Fibroblast of lung (primary cell): ENCODE results near the gene LRRC71. TPM values are rescaled to one million over a fixed set of nuclear protein-coding genes. Genes with fewer than 3 reads are reported as not detected.

Experiments
- DNase-seq, 2 donors: peaks; one replicate each; pipeline versions ENCODE4 v3.0.0 to v3.0.0-alpha.2; 2010; ENCODE audit warnings: low read depth in 2 of 2
- H2AFZ ChIP-seq: 2 replicates; pipeline ENCODE4 v1.5.1; 2012; ENCODE audit warnings: low read length, control low read depth, inconsistent platforms
- H3K27ac ChIP-seq: 2 replicates; pipeline ENCODE4 v1.5.1; 2011; ENCODE audit warnings: low read length, control low read depth; ENCODE audit not compliant: insufficient read depth
- H3K27me3 ChIP-seq: 2 replicates; pipeline ENCODE4 v1.5.1; 2011; ENCODE audit warnings: mild to moderate bottlenecking, low read length; ENCODE audit not compliant: control insufficient read depth, insufficient read depth
- H3K36me3 ChIP-seq: 2 replicates; pipeline ENCODE4 v1.5.1; 2011; ENCODE audit warnings: low read length; ENCODE audit not compliant: control insufficient read depth, insufficient read depth
- H3K4me1 ChIP-seq: 2 replicates; pipeline ENCODE4 v1.5.1; 2011; ENCODE audit warnings: low read length; ENCODE audit not compliant: control insufficient read depth, insufficient read depth; ENCODE audit errors: extremely low read depth
- H3K4me2 ChIP-seq: 2 replicates; pipeline ENCODE4 v1.5.1; 2011; ENCODE audit warnings: low read length, control low read depth; ENCODE audit not compliant: insufficient read depth; ENCODE audit errors: extremely low read depth
- H3K4me3 ChIP-seq, 4 experiments: fragments of 200-600 bp in 1 of 4; sonication (generic) in 1 of 4; replicated peaks in 1 of 4; 2 replicates each; pipeline ENCODE4 v1.5.1; 2011 to 2016; ENCODE audit warnings: low read length in 4 of 4, low read depth in 3 of 4, mild to moderate bottlenecking in 3 of 4, control low read depth in 2 of 4, inconsistent platforms in 1 of 4, mixed read lengths in 1 of 4; ENCODE audit not compliant: insufficient read depth in 1 of 4; ENCODE audit errors: control extremely low read depth in 1 of 4
- H3K79me2 ChIP-seq: 2 replicates; pipeline ENCODE4 v1.5.1; 2012; ENCODE audit warnings: mild to moderate bottlenecking, low read length, inconsistent platforms; ENCODE audit not compliant: control insufficient read depth, insufficient read depth
- H3K9ac ChIP-seq: 2 replicates; pipeline ENCODE4 v1.5.1; 2011; ENCODE audit warnings: mild to moderate bottlenecking, low read length, control low read depth; ENCODE audit not compliant: insufficient read depth
- H3K9me3 ChIP-seq: 2 replicates; pipeline ENCODE4 v1.5.1; 2012; ENCODE audit warnings: low read depth, low read length; ENCODE audit not compliant: control insufficient read depth, insufficient read depth
- H4K20me1 ChIP-seq: 2 replicates; pipeline ENCODE4 v1.5.1; 2011; ENCODE audit warnings: low read length; ENCODE audit not compliant: control insufficient read depth, insufficient read depth; ENCODE audit errors: extremely low read depth
- CTCF ChIP-seq, 2 donors: IDR thresholded peaks in 1 of 2; conservative IDR thresholded peaks in 1 of 2; 1 replicate in 1 of 2; 2 replicates in 1 of 2; pipeline ENCODE4 v1.5.1; 2011 to 2012; ENCODE audit warnings: low read length in 2 of 2, control low read depth in 1 of 2, inconsistent platforms in 1 of 2, low read depth in 1 of 2, mild to moderate bottlenecking in 1 of 2
- EZH2 ChIP-seq: IDR thresholded peaks from 2 replicates; pipeline ENCODE4 v1.5.1; 2012; ENCODE audit warnings: low read length, control low read depth, mild to moderate bottlenecking; ENCODE audit errors: missing control alignments
- polyA plus RNA-seq, 2 donors: library from polyadenylated mRNA; depleted of rRNA in 1 of 2; stranded (reverse) in 1 of 2; unstranded in 1 of 2; fragments of >200 nt; gene quantifications; 2 replicates each; pipeline ENCODE4 v1.2.1, GENCODE V29; 2011 to 2012; ENCODE audit warnings: missing spikeins in 1 of 2
- total RNA-seq: library from RNA; depleted of rRNA; stranded (reverse); fragments of >200 nt; gene quantifications from 2 replicates; pipeline ENCODE4 v1.2.1, GENCODE V29; 2014

The LRRC71 gene
- total and polyA plus RNA-seq, 2 donors (not counting 1 experiment from before 2014, with no cell fraction given): 1.8 TPM; not detected in 1

- peak in 1 of 2 donors; percentile 70 for DNase-seq
- Histone ChIP-seq H3K79me2 (no peaks in the 10 kb centered on the region), H3K4me2 (no peak overlapping the region), H3K36me3 (peaks cover 25% of the 10 kb centered on the region), H3K4me3 (no peak overlapping the region), H4K20me1 (no peaks in the 10 kb centered on the region), H3K9me3 (no peaks in the 10 kb centered on the region), H2AFZ (no peak overlapping the region), H3K27me3 (no peaks in the 10 kb centered on the region), H3K4me1 (peaks cover 10% of the 10 kb centered on the region), H3K27ac (no peak overlapping the region), H3K9ac (no peak overlapping the region)
- TF ChIP-seq CTCF (conservative IDR thresholded peaks at IDR 0.05 in 1 of 2, IDR thresholded peaks at IDR 0.05 in 1 of 2; ENCODE audit: low read depth in 1 of 2, low read length in 2 of 2) (no peak), EZH2 (no peak)
Observed at GRCh38 chr1:156914440-156914856, 6.0 kb upstream of the LRRC71 start.

DNA sequence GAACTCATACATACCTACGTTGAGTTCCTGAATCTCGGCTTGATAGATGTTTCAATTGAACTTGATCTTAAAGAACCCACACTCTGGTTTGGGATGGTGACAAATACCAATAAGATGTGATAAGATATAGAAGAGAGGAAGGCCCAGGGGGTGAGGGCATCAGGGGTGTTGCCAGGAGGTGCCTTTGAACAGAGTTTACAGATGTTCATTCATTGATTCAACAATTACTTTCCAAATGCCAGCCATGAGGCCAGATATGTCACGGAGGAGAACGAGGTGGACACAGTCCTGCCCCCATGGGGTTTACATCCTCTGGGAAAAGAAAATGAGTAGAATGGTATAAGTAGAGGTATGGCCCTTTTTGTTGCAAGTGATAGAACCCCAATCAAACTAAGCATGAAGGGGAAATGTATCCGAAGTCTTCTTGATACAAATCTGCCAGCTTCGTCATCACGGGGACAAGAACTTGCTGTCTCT, 659 bp downstream of the LRRC71 start:
- Histone ChIP-seq H4K20me1 (no peaks in the 10 kb centered on the region), H3K9ac (no peak overlapping the region), H3K4me1 (peaks cover 5% of the 10 kb centered on the region), H3K27me3 (peaks cover 28% of the 10 kb centered on the region), H2AFZ (no peak overlapping the region), H3K4me3 (no peak overlapping the region), H3K36me3 (peaks cover under 1% of the 10 kb centered on the region), H3K27ac (no peak overlapping the region), H3K4me2 (peak overlapping the region; percentile 72), H3K79me2 (no peaks in the 10 kb centered on the region), H3K9me3 (no peaks in the 10 kb centered on the region)
- TF ChIP-seq EZH2: no peak
- TF ChIP-seq CTCF (conservative IDR thresholded peaks at IDR 0.05 in 1 of 2, IDR thresholded peaks at IDR 0.05 in 1 of 2; ENCODE audit: low read depth in 1 of 2, low read length in 2 of 2): no peak
- no peak for DNase-seq

DNA sequence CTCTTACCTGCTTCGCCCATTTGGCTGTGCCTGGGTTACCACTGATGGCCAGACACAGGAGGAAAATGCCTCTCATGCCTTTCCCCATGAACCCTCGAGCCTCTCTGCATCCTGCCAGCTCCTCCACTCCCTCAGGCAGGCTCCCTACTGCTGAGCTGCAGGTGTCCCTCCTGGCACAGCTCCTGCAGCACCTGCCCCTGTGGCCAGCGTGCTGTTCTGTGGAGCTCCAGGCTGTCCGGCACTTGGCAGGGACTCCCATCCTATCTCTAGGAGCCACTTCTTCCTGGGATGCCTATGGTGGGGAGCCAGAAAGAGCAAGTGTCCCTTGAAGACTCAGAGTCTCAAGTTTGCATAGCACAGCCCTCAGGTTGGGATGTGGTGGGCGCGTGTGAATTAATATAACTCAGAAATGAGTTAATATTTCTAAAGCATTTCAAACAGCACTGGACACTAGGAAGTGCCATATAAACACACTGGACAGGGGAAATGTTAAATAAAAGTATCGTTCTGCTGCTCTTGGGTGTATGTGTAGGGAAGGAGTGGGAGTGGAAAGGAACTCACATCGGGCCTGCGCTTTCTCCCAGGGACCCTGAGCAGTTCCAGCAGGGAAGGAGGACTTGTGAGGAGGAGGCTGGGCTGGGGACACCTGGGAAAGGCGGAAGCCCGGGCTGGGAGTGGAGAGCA, 2.7 kb downstream of the LRRC71 start:
- H3K4me2 ChIP-seq: no peak overlapping the region
- no peak overlapping the region for H3K9ac ChIP-seq
- TF ChIP-seq EZH2 (peak; percentile 94), CTCF (conservative IDR thresholded peaks at IDR 0.05 in 1 of 2, IDR thresholded peaks at IDR 0.05 in 1 of 2; ENCODE audit: low read depth in 1 of 2, low read length in 2 of 2) (no peak)
- H3K36me3 ChIP-seq: no peaks in the 10 kb centered on the region
- no peaks in the 10 kb centered on the region for H4K20me1 ChIP-seq
- H3K4me1 ChIP-seq: peaks cover 5% of the 10 kb centered on the region
- no peaks in the 10 kb centered on the region for H3K79me2 ChIP-seq
- no peak overlapping the region for H2AFZ ChIP-seq
- H3K9me3 ChIP-seq: no peaks in the 10 kb centered on the region
- DNase-seq: no peak
- H3K27ac ChIP-seq: no peak overlapping the region
- H3K27me3 ChIP-seq: peaks cover 28% of the 10 kb centered on the region
- peak overlapping the region in 1 of 4 experiments; percentile 7 for H3K4me3 ChIP-seq
